GM12872 (cell line): ENCODE results near the gene RARA.
A peak's percentile ranks its signal among the peaks of the same experiment; 100 is the strongest.

Experiments
- TF ChIP-seq, protein P1 (sequence below): IDR thresholded peaks from 3 replicates; pipeline ENCODE4 v1.5.1; 2011; ENCODE audit warnings: low read depth, mild to moderate bottlenecking, low read length, moderate library complexity; ENCODE audit not compliant: insufficient read depth

RARA gene

DNA sequence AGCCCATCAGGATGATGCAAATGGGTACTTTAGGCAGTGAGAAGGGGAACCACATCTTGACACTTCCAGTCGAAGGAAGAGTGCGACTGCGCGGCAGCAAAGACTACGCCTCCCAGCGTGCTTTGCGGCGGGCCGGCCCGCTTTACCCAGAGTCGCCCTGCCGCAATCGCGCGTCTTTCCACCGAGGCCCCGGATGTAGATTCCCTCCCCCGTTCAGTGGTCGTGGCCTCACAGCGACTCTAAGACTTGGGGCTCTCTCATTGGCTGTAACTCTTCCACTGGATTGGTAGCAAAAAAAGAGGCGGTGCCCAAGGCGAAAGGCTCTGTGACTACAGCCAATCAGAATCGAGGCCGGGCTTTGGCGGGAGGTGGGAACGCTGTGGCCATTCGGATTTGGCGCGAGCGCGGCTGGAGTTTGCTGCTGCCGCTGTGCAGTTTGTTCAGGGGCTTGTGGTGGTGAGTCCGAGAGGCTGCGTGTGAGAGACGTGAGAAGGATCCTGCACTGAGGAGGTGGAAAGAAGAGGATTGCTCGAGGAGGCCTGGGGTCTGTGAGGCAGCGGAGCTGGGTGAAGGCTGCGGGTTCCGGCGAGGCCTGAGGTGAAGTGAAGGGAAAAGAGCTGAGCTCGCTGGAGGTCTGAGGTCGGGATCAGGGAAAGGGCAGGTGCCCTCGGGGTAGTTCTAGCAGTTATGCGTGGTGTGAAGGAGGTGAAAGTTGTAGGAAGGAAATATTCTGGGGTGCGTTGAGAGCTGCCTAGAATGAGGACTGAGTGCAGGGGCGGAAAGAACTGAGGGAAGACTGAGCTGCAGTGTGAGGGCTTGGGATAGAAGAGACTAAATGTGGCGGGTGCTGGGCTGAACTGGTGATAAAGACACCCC lies 21.2 kb upstream of the RARA start, which contains the start of gene CDC6:
Gene CDC6 (plus strand): TSS at position 386 of the 876 bp plus-strand sequence. CDS start 1,542 bp downstream, outside the sequence.
- TF ChIP-seq, protein P1, sequence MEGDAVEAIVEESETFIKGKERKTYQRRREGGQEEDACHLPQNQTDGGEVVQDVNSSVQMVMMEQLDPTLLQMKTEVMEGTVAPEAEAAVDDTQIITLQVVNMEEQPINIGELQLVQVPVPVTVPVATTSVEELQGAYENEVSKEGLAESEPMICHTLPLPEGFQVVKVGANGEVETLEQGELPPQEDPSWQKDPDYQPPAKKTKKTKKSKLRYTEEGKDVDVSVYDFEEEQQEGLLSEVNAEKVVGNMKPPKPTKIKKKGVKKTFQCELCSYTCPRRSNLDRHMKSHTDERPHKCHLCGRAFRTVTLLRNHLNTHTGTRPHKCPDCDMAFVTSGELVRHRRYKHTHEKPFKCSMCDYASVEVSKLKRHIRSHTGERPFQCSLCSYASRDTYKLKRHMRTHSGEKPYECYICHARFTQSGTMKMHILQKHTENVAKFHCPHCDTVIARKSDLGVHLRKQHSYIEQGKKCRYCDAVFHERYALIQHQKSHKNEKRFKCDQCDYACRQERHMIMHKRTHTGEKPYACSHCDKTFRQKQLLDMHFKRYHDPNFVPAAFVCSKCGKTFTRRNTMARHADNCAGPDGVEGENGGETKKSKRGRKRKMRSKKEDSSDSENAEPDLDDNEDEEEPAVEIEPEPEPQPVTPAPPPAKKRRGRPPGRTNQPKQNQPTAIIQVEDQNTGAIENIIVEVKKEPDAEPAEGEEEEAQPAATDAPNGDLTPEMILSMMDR, result no peak

DNA sequence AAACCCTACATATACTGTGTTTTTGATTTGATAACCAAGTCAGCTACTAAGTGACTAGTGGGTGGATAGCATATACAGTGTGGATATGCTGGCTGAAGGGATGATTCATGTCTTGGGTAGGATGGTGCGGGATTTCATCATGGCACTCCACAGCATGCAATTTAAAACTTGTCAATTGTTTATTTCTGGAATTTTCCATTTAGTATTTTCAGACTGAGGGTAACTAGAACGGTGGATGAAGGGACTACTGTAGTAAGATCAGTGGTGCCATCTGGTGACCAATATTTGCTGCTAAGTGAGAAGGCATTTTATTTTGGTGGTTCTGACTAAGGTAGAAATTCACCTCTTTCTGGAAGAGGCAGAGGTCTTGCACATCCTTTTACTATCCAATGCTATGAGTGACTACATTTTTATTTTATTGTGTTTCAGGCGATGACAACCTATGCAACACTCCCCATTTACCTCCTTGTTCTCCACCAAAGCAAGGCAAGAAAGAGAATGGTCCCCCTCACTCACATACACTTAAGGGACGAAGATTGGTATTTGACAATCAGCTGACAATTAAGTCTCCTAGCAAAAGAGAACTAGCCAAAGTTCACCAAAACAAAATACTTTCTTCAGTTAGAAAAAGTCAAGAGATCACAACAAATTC lies 18.2 kb upstream of the RARA start:
- TF ChIP-seq, protein P1, result peak; percentile 55

DNA sequence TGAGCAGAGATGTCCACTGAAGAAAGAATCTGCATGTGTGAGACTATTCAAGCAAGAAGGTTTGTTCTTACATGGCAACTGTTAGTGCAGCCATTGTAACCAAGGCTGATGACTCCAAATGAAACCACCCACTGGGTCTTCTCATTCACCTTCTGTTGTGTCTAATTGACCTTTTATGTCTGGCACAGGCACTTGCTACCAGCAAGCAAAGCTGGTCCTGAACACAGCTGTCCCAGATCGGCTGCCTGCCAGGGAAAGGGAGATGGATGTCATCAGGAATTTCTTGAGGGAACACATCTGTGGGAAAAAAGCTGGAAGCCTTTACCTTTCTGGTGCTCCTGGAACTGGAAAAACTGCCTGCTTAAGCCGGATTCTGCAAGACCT lies 17.7 kb upstream of the RARA start:
- TF ChIP-seq, protein P1, result no peak

DNA sequence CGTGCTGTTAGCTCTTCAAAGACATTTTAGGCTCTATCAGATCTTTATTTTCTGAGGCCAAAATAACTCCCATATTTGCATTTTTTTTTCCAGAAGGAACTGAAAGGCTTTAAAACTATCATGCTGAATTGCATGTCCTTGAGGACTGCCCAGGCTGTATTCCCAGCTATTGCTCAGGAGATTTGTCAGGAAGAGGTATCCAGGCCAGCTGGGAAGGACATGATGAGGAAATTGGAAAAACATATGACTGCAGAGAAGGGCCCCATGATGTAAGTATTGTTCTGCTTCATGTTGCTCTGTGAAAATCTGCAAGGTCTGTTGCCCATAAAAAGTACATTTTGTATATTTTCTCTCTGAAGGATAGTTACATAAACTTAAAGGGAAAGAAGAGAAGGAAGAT lies 15.6 kb upstream of the RARA start:
- TF ChIP-seq, protein P1, result no peak

DNA sequence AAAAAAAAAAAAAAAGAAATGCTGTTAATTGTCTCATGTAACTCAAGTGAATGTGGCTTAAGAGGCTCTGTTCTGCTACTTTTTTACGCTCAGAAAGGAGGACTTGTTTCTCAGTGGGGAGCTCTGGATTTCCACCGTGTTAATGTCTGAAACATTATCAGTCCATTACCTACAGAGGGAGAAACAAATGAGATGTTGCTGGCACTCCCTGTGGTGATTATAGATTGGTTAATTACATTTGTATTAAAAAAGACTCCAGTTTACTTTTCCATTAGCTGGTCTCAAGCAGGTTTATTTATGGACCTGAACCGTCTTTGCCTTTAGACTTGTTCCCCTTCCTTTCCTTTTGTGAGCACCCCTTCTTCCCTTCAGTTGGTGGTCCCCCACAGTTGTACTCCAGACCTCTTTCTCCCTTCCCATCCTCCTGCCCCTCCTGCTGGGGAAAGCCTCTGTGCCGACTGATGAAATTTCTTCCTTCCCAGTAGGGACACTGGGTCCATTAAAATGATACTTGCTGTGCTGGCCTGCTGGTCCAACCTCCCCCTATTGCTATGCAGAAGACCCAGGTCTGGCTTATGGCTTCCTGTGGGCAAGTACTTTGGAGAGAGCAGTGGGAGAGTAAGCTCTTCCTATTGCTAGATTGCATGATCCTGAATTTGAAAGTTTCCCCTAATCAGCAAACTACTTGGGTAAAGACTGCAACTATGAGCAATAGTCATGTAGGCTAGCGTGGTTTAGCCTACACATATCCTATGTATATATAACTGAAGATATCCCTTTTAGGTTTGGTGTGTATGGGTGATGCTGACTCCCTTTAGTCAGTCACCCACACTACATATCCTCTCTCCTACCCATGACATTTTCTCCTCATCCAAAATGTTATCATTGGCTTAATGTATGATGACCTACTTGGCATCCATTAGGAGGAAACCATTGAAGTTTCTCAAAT lies 13.2 kb upstream of the RARA start:
- TF ChIP-seq, protein P1, result no peak

DNA sequence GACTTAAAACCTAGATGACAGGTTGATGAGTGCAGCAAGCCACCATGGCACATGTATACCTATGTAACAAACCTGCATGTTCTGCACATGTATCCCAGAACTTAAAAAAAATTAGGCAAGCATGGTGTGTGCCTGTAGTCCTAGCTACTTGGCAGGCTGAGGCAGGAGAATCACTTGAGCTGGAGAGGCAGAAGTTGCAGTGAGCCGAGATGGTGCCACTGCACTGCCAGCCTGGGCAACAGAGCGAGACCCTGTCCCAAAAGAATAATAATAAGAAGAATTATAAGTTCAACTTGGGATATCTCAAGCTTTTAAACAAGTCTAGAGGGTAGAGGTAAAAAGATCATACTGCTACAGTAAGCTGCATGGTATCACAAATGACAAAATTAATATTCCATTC lies 11.5 kb upstream of the RARA start:
- TF ChIP-seq, protein P1, result no peak

DNA sequence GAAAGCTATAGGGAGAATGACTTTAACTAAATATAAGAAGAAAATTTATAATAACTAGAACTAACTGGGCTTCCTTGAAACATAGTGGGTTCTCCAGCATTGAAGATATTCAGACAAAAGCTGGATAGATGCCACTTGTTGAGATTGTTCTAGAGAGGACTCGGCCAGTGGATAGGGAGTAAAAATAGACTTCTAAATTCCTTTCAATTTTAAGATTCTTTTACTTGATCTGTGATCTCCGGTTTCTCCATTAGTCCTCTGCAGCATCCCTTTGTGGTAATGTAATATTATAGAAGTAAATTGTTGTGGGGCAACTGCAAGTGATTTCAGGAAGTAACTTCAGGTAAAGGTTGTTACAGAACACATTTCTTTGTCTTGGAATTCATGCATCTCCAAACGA lies 10.3 kb upstream of the RARA start:
- TF ChIP-seq, protein P1, result no peak
